Fibroblast of peridontal ligament (primary cell): ENCODE results near the gene HENMT1.

Experiments used
- DNase-seq: peaks from one replicate; pipeline ENCODE4 v3.0.0-alpha.2; 2010; ENCODE audit errors: extremely low read depth

HENMT1 gene

GRCh38 chr1:108627951-108628350 lies 32.9 kb downstream of the HENMT1 start:
- DNase-seq, result no peak

GRCh38 chr1:108627256-108627655 lies 33.6 kb downstream of the HENMT1 start:
- DNase-seq, result peak; percentile 77

GRCh38 chr1:108624069-108624468 lies 36.8 kb downstream of the HENMT1 start:
- no peak for DNase-seq

- DNase-seq, result no peak
Measured at GRCh38 chr1:108617724-108618056, 43.2 kb downstream of the HENMT1 start.

- no peak for DNase-seq
Measured at GRCh38 chr1:108617008-108617723, 43.7 kb downstream of the HENMT1 start.

GRCh38 chr1:108615544-108615943 lies 45.3 kb downstream of the HENMT1 start:
- DNase-seq, result no peak

GRCh38 chr1:108612496-108612895 lies 48.4 kb downstream of the HENMT1 start:
- no peak for DNase-seq

GRCh38 chr1:108611984-108612383 lies 48.9 kb downstream of the HENMT1 start:
- DNase-seq, result no peak

- DNase-seq, result peak; percentile 15
Measured at GRCh38 chr1:108610073-108610472, 50.8 kb downstream of the HENMT1 start.

GRCh38 chr1:108609483-108610049 lies 51.3 kb downstream of the HENMT1 start:
- DNase-seq, result no peak

GRCh38 chr1:108606478-108606877 lies 54.4 kb downstream of the HENMT1 start:
- DNase-seq, result no peak

- no peak for DNase-seq
Measured at GRCh38 chr1:108605633-108606032, 55.3 kb downstream of the HENMT1 start.

- no peak for DNase-seq
Measured at GRCh38 chr1:108601708-108602410, 59.0 kb downstream of the HENMT1 start.

GRCh38 chr1:108600504-108600903 lies 60.4 kb downstream of the HENMT1 start:
- no peak for DNase-seq

- no peak for DNase-seq
Measured at GRCh38 chr1:108598340-108598739, 62.6 kb downstream of the HENMT1 start.
